Measurements from ENCODE around the gene SEMA6A. TPM values are rescaled to one million over a fixed set of nuclear protein-coding genes. Genes with fewer than 3 reads are reported as not detected.

The SEMA6A gene
- total RNA-seq, 2 experiments from 2014 or later: not detected

GRCh38 chr5:116613445-116613844, 38.8 kb upstream of the SEMA6A start:
- POLR2A ChIA-PET: interaction anchor here (0.7 kb wide), 1 partner anchor 96 kb away, joined by 3 read pairs; no protein-coding TSS in a partner anchor
- no peak for ATAC-seq
- H3K27ac Mint-ChIP-seq: no peak overlapping the region
- CTCF ChIA-PET: interaction anchor here (1.0 kb wide), 1 partner anchor 14 kb away, joined by 3 read pairs; no protein-coding TSS in a partner anchor
- no peak for TF ChIP-seq CTCF (IDR thresholded peaks at IDR 0.05)
- intact Hi-C loops (cut with micrococcal nuclease): no loop called here
- H3K36me3 Mint-ChIP-seq (ENCODE audit: low read depth): no peaks in the 10 kb centered on the region
- peaks cover 5% of the 10 kb centered on the region for H3K27me3 Mint-ChIP-seq
- H3K9me3 Mint-ChIP-seq: no peaks in the 10 kb centered on the region
- no peak overlapping the region for H3K4me3 Mint-ChIP-seq
- no peak for DNase-seq
- no peaks in the 10 kb centered on the region for H3K4me1 Mint-ChIP-seq (ENCODE audit: low read depth)

DNA sequence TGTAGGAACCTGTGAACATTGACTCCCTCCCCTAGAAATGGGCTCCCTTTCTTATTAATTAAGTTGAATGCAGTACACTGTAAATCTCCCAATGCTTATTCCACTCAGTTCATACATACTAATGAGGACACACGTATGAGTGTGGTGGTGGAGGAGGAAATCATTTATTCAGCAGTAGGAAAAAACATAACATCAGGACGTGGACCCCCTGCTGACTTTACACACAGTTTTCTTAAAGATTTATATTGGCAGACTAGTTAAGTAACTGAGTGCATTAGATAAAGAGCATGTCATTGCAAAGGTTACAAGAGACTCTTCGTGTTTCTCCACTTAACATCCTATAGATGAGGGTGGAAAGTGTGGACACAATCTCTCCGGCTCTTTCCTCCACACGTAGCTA, 37.8 kb upstream of the SEMA6A start:
- Mint-ChIP-seq H3K27ac (no peak overlapping the region), H3K9me3 (no peaks in the 10 kb centered on the region), H3K27me3 (peaks cover 5% of the 10 kb centered on the region), H3K36me3 (ENCODE audit: low read depth) (no peaks in the 10 kb centered on the region), H3K4me1 (ENCODE audit: low read depth) (no peaks in the 10 kb centered on the region), H3K4me3 (no peak overlapping the region)
- ChIA-PET POLR2A (no interaction called here), CTCF (no interaction called here)
- DNase-seq: no peak
- intact Hi-C loops (cut with micrococcal nuclease): no loop called here
- ATAC-seq: no peak
- no peak for TF ChIP-seq CTCF (IDR thresholded peaks at IDR 0.05)

- intact Hi-C loops (cut with micrococcal nuclease): no loop called here
- no peak for ATAC-seq
- Mint-ChIP-seq H3K36me3 (ENCODE audit: low read depth) (no peaks in the 10 kb centered on the region), H3K4me1 (ENCODE audit: low read depth) (no peaks in the 10 kb centered on the region), H3K4me3 (no peak overlapping the region), H3K27ac (no peak overlapping the region), H3K9me3 (no peaks in the 10 kb centered on the region), H3K27me3 (peaks cover 4% of the 10 kb centered on the region)
- ChIA-PET POLR2A (no interaction called here), CTCF (no interaction called here)
- DNase-seq: no peak
- no peak for TF ChIP-seq CTCF (IDR thresholded peaks at IDR 0.05)
These were observed 30.9 kb upstream of the SEMA6A start for GRCh38 chr5:116605310-116606070.

DNA sequence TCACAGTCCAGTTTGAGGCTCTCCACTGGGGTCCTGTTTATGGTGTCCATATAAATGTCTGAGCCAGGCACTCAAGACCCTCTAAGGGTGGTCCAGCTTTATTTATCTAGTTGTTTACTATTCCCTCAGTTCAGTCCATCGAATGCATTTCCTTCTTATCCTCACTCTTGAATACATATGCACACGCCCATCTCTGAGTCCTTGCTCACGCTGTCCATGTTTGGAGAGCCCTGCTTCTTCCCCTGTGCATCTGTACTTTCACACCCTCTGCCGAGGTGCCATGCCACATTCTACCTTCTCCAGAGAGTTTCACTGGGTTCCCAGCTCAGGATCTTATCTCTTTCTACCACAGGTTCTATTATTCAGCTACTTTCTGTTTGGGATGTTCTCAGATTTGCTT, 30.2 kb upstream of the SEMA6A start:
- DNase-seq (no peak), ATAC-seq (no peak)
- ChIA-PET POLR2A (no interaction called here), CTCF (no interaction called here)
- Mint-ChIP-seq H3K9me3 (no peaks in the 10 kb centered on the region), H3K36me3 (ENCODE audit: low read depth) (no peaks in the 10 kb centered on the region), H3K27ac (no peak overlapping the region), H3K4me3 (no peak overlapping the region), H3K4me1 (ENCODE audit: low read depth) (no peaks in the 10 kb centered on the region), H3K27me3 (peaks cover 5% of the 10 kb centered on the region)
- intact Hi-C loops (cut with micrococcal nuclease): no loop called here
- no peak for TF ChIP-seq CTCF (IDR thresholded peaks at IDR 0.05)

GRCh38 chr5:116600876-116601275, 26.3 kb upstream of the SEMA6A start:
- DNase-seq: no peak
- H3K27ac Mint-ChIP-seq: no peak overlapping the region
- POLR2A ChIA-PET: no interaction called here

More at GRCh38 chr5:116600876-116601275, 26.3 kb upstream of the SEMA6A start:
- TF ChIP-seq CTCF (IDR thresholded peaks at IDR 0.05): no peak
- CTCF ChIA-PET: no interaction called here
- Mint-ChIP-seq H3K4me3 (no peak overlapping the region), H3K4me1 (ENCODE audit: low read depth) (no peaks in the 10 kb centered on the region), H3K9me3 (no peaks in the 10 kb centered on the region), H3K36me3 (ENCODE audit: low read depth) (no peaks in the 10 kb centered on the region), H3K27me3 (peaks cover 5% of the 10 kb centered on the region)
- no peak for ATAC-seq
- intact Hi-C loops (cut with micrococcal nuclease): no loop called here
